ENCODE data around the gene CDV3.

CDV3 gene

DNA sequence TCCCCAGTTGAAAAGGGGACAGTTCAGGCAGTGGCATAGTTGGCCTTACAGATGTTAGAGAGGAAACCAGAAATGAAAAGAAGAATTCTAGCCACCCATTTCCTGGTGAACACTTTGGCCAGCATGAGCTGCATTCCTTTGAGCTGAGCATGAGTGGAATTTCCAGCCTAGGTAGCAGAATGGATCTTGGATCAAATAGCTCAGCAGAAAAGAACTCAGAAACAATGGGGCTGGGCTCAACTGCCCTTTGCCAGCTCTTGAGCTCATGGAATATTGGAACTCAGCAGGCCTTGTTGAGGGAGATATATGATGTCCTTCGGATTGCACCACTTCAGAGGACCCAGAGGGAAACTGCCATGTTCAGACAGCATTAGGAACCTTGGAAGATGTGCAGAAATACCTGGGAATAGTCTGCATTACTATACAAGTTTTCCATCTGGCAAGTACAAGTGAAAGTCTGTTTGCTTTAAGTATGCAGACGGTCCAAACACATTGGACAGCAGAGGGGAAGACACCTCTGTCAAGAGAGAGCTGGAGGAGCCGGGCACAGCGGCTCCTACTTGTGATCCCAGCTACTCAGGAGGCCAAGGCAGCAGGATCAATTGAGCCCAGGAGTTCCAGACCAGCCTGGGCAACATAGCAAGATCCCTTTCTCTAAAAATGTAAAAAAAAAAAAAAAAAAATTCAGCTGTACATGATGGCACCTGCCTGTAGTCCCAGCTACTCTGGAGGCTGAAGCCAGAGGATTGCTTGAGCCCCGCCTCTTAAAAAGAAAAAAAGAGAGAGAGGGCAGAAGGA lies 3.1 kb upstream of the CDV3 start:
- DNase-seq: no peak

- no peak for DNase-seq
Observed at GRCh38 chr3:133570937-133571320, 2.6 kb upstream of the CDV3 start.

GRCh38 chr3:133572158-133573053 lies 1.1 kb upstream of the CDV3 start:
- no peak for DNase-seq

DNA sequence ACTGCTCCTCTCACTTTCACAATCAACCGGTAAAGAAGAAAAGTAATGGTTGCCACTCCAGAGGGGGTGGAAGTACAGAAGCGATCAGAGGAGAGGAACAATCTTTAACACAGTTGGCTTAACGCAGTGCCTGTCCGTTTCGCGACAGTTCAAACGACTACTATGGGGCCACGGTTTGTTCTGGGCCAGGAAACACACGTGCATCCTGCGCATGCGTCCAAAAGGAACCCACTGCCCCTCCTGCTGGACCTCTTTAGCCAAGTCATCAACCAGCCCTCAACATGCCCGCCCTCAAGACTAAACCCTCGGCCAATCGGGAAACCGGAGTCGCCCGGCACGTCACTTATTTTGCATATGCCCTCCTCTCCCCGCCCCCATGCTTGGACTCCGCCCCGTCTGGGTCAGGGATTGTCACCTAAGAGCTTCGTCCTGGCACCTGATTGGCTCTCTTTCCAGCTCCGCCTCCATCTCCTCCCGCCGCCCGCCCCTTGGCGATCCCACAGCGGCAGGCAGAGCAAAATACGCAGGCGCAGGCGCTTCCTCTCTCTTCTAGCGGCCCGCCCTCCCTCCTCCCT lies 345 bp upstream of the CDV3 start:
- DNase-seq: peak; percentile 99 to 100

DNA sequence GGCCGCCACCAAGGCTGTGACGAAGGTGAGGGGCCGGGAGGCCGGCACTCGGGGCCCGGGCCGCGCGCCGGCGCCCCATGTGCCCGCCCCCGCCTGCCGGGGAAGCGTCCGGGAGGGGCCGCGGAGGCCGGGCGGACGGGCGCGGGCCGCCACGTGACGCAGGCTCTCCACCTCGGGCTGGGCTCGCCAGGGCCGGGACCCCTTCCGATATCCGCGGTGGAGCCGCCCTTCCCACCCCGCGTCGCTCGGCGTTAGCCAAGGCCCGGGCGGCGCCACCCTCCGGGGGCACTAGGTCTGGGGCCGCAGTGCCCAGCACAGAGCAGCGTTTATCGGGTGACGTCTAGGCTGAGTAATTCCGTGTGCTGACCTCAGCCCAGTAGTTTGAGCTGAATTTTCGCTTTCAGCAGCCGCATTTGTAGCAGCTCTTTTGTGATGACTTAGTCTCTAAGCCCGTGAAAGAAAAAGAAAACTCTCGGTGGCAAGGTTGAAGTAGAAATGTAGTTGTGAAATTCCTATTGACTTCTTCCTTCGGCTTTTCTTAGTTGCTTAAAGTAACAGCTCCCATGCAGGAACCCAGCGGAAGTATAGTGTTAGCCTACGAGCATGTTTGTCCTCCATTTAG lies 885 bp downstream of the CDV3 start:
- peak; percentile 64 to 69 for DNase-seq

DNA sequence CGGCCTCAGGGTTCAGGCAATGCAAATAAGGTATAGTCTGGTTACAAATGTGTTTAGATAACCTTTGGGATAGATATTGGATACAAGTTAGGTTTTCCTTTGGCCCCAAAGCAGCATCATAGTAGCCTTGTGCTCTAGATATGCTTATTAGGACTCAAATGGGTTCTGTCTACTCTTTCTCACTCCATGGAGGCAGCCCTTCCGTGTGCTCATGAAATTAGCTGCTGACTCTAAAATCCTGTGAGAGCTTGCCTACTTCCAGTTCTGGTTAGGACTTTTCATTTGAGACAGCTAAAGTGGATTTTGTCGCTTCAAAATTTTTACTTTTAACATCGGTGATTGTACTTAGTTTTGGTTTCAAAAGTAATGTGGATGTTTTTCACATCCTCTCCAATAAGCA lies 1.6 kb downstream of the CDV3 start:
- no peak for DNase-seq

DNA sequence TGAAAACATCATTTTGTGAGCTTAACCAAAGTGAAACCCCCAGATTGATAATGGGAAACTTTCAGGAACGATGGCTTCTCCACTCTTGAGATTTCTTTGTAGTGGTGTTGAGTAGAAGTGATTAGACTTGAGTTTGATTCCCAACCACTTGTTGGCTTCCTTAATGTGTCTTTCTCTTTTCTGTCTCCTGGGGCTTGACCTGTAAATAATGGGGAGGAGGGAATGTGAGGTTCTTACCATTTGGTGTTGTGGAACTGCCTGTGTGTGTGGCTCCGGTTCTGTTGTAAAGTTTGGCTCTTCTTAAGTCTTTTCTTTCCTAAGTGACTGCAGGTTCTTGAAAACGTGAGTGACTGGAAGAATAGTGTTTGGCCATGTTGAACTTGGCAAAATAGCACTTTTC lies 2.7 kb downstream of the CDV3 start:
- DNase-seq: no peak

DNA sequence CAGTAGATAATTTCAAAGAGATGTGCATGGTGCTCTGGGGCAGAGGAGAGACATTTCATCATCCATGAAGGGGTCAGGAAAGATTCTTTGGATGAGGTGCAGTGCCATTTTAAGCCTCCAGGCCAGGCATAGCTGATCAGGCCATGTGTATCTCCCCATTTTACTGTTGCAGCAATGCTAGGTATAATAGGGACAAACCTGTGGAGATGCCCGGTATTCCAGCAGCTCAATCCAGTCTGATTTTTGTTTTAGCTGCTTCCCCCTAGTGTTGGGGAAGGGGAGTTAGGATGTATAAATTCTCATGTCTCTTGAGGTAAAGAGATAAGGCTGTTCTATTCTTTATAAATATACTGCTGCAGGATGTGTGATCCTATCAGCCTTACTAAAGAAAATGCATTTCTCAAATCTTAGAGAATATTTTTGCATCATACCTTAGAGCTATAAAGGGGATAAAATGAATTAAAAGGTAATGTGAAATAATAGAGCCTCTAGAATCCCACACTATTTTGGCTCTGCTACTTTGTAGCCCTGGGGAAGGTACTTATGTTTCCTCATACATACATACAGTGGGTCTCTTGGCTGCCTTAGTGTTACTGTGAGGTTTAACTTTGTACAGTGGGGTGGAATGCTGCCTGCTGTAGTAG lies 5.2 kb downstream of the CDV3 start:
- DNase-seq: no peak

- no peak for DNase-seq
Observed at GRCh38 chr3:133583396-133583795, 9.9 kb downstream of the CDV3 start.

GRCh38 chr3:133588035-133588434 lies 14.5 kb downstream of the CDV3 start:
- no peak for DNase-seq

GRCh38 chr3:133588784-133589465 lies 15.4 kb downstream of the CDV3 start:
- no peak for DNase-seq

GRCh38 chr3:133589503-133589902 lies 16.0 kb downstream of the CDV3 start:
- no peak for DNase-seq

- no peak for DNase-seq
Observed at GRCh38 chr3:133591271-133591742, 17.8 kb downstream of the CDV3 start.

DNA sequence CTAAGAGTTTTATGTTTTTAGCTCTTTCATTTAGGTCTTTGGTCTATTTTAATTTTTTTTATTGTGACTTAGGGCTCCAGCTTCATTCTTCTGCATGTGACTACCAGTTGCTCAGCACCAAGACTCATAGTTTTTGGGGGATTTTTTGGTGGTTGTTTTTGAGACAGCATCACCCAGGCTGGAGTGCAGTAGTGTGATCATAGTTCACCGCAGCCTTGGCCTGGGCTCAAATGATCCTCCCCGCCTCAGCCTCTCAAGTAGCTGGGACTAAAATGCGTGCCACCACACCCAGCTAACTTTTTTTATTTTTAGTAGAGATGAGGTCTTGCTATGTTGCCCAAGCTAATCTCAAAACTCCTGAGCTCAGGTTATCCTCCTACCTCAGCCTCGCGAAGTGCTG lies 19.4 kb downstream of the CDV3 start:
- no peak for DNase-seq

- no peak for DNase-seq
Observed at GRCh38 chr3:133593243-133593642, 19.8 kb downstream of the CDV3 start.

- DNase-seq: no peak
Observed at GRCh38 chr3:133595341-133595740, 21.9 kb downstream of the CDV3 start.

DNA sequence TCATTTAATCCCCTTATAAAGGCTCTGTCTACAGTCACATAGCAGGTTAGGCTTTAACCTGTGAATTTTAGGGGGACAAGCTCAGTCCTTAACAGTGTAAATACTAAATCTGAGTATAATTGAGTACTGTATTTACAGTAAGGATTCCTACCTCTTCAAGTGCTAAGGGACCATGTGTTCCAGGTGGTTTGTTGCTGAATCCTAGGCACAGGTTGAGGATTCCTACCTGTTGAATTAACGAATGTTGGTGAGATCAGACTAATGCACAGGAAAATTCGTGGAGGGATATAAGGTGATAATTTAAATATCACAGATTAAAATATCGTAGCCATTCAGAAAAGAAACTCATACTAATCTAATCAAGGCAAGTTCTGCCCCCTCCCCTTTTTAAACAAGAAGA lies 24.9 kb downstream of the CDV3 start:
- DNase-seq: no peak

DNA sequence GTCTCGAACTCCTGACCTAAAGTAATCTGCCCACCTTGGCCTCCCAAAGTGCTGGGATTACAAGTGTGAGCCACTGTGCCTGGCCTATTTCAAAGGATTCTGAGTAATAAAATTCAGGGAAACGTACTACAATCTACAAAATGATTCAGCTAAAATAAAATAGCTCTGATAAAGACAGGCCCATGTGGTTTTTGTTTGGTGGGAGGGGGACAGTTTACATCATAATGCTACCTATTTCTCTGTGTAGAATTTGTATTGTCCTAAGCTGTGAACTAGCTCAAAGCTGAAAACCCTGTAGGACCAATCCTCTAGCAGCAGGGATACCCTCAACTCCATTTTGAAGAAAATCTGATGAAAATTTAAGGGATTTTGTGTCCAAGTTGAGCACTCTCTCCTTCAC lies 25.8 kb downstream of the CDV3 start:
- no peak for DNase-seq

GRCh38 chr3:133600572-133601081 lies 27.1 kb downstream of the CDV3 start:
- no peak for DNase-seq

- DNase-seq: no peak
Observed at GRCh38 chr3:133606342-133606741, 32.9 kb downstream of the CDV3 start.

DNA sequence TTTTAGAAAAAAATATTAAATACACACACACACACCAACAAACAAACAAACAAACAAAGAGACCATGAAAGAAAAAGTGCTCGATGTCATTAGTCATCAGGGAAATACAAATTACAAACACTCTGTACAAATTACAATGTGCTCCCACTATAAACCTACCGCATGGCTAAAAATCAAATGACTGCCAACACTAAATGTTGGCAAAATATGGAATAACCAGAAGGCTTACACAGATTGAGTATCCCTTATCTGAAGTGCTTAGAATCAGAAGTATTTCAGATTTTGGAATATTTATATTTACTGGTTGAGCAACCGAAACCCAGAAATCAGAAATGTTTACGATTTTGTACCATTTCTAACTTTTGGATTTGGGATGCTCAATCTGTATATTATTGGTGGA lies 33.4 kb downstream of the CDV3 start:
- no peak for DNase-seq

DNA sequence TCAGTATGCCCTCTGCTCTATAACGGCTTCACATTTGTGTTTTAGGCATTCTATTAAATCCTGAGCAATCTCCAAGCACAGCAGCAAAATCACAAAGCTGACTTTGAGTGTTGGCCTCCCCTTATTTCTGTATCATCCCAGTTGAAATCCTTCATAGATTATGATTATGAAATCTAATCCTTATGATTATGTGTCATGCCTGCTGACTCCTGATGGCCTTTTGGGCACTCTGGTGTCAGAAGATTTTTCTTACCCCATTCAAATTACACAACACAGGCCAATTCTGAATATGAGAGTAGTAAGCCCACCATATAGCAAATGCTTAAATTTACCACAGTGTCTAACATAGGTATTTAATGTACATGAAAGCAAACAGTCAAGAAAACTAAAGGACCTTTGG lies 34.3 kb downstream of the CDV3 start:
- no peak for DNase-seq
